GM18868 (cell line): ENCODE data around the gene SEC23B.
"Not testable (repeated sequence)": the region's sequence is repeated elsewhere in the genome, so short reads cannot be mapped to it uniquely, and the experiment has no call there.

Source experiments
- ATAC-seq: cut with Tn5 transposase; IDR thresholded peaks from one replicate; pipeline ENCODE4 v1.9.1; 2021; ENCODE audit warnings: mild to moderate bottlenecking, moderate library complexity; ENCODE audit not compliant: unreplicated experiment

SEC23B gene

DNA sequence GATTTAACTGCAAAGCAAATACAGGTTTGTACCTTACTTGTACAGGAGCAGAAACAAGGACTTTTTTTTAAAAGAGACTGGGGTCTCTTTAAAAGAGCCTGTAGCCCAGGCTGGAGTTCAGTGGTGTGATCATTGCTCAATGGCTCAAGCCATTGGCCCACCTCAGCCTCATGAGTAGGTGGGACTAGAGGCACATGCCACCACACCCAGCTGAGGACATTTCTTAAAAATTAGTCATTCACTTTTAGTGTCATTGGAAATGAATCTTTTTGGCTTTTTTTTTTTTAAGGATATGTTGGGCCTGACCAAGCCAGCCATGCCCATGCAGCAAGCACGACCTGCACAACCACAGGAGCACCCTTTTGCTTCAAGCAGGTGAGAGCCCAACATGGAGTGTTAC, 16.9 kb downstream of the SEC23B start:
- ATAC-seq, result no peak

DNA sequence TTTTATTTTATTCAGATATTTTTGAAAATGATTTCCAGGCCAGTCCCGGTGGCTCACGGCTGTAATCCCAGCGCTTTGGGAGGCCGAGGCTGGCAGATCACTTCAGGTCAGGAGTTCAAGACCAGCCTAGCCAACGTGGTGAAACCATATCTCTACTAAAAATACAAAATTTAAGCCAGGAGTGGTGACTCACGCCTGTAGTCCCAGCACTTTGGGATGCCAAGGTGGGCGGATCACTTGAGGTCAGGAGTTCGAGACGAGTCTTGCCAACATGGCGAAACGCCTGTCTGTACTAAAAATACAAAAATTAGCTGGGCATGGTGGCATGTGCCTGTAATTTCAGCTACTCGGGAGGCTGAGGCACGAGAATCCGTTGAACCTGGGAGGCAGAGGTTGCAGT, 19.0 kb downstream of the SEC23B start:
- ATAC-seq, result not testable (repeated sequence)

DNA sequence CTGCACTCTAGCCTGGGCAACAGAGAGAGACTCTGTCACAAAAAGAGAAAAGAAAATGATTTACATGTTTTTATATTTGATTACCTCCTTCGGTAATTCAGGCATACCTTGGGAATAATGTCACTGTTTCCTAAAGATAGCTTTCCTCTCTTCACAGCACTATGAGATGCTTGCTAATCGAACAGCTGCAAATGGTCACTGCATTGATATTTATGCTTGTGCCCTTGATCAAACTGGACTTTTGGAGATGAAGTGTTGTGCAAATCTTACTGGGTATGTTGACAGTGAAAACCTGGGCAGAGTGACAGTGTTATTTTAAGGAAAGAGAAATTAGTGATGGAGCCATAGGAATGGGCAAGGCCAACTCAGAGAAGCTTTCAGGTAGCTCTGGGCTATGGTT, 19.6 kb downstream of the SEC23B start:
- no peak for ATAC-seq

DNA sequence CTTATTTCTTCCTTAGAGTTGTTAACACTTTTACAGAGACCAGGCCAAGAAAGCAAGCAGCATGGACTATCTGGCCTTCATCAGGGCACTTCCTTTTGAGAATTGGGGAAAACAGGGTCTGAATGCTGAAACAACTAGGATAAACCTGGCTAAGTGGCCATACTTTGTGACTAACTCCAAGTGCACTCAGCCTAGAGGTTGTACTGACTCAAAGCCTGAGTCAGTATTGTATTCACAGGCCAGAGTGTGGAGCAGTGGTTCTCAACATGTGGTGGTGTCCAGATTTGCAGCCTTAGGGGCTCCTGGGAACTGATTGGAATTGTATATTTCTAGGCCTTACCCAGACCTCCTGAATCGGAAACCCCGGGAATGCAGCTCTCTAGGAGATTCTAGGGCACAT, 20.1 kb downstream of the SEC23B start:
- ATAC-seq, result no peak

DNA sequence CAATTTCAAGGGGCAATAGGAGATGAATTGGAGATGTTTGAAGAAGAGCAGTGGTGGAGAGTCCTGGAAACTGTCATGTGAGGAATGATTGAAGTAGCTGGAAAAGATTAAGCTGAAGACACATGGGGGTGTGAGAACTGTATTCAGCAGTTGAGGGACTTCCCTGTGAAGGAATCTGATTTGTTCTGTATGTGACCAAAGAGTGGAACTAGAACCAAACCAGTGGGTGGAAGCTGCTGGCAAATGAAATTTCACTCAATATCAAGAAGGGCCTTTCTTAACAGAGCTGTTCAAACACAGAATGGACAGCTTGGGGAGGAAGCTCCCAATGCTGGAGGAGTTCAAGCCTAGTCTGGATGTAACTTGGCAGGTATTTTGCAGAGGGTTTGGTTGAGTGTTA, 21.3 kb downstream of the SEC23B start:
- ATAC-seq, result no peak

DNA sequence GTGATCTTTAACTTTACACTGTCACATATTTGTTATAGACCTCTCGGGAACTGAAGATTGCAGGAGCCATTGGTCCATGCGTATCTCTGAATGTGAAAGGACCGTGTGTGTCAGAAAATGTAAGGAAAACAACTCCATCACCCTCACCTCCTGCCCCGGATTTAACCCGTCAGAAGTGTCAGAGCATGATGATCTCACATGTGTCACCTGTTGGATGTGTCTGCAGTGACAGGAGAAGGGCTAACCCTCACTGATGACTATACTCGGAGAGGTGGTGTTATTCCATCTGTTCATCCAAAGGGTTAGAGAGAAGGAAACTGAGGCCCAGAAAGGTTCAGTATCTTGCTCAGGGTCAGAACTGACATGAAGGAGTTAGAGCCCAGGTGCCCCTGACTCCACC, 24.9 kb downstream of the SEC23B start:
- ATAC-seq, result no peak

DNA sequence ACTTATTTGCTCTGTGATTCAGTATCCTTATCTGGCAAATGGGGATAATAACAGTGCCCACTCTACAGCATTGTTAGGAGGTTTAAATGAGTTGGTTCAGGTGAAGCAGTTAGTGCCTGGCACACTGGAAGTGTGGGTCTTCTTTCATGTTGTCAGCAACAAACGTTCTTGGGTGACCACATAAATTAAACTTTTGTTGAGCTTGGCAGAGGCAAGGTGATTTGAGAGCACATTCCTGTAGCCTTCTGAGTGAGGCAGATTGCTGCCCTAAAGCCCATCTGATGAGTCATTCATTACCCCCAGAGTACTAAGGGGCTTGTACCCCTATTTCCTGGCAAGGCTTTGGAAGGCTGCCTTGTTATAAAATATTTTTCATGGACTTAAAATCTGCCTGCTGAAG, 25.8 kb downstream of the SEC23B start:
- ATAC-seq, result no peak

DNA sequence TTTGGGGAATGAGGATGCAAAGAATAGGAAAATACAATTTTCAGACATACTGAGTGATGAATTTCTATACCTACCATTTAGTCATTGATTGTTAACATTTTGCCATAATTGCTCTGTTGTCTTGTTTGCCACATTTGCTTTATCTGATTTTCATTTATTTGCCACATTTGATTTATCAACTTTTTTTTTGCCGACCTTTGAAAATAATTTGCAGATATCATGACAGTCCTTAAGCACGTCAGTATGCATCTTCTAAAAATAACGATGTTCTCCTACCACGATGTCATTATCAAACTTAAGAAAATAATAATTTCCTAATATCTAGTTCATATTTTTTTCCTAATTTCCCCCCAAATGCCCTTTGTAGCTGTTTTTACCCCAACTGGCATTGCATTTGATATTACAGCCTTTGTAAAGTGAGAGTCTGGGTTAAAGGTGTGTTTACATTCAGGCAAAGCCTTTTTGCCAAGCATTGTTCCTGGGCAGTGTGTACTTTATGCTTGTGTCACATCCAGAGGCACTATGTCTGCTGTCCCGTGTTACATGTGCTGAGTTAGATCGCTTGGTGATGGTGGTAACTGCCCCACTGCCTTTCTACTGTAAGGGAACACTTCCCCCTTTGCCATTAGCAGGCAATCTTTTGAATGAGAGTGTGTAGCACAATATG, 26.4 kb downstream of the SEC23B start:
- ATAC-seq, result no peak

DNA sequence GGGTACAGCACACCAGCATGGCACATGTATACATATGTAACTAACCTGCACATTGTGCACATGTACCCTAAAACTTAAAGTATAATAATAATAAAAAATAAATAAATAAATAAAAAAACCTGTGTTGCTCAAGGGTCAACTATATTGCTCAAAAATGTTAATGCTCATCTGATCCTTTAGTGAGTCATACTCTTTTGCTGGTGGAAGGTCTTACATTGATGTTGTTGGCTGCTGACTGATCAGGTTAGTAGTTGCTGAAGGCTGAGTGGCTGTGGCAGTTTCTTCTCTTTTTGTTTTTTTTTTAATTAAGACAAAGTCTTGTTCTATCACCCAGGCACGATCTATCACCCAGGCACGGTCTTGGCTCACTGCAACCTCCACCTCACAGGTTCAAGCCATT, 29.9 kb downstream of the SEC23B start:
- ATAC-seq, result no peak

DNA sequence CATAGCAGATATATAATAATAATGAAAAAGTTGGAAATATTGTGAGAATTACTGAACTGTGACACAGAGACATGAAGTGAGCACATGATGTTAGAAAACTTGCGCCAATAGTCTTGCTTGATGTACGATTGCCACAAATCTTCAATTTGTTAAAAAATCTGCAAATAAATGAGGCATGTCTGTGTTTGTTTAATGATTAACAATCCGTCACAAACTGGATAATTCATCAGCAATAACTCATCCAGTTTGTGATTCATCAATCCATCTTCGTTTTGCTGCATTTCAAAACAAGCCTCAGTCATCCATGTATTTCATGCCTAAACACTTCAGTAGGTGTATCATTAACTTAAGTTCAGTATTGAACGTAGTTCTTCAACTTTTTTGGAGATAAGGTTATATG, 34.0 kb downstream of the SEC23B start:
- no peak for ATAC-seq

DNA sequence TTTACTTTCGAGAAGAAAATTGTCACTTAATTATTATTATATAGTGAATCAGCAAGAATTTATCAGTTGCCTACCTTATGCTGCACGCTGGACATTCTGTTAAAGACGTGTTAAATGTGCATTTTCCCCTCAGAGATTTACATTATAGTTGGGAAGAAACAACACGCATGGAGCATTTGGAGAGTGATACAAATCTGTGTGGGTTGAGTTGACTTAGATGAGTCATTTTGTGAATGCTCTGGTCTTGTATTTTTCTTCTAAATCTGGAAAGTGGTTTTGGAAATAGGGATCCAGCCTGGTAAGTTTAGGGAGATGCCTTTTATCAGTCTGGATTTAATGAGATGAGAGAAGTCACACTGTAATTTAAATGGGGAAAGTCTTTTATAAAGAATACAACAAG, 35.5 kb downstream of the SEC23B start:
- no peak for ATAC-seq

DNA sequence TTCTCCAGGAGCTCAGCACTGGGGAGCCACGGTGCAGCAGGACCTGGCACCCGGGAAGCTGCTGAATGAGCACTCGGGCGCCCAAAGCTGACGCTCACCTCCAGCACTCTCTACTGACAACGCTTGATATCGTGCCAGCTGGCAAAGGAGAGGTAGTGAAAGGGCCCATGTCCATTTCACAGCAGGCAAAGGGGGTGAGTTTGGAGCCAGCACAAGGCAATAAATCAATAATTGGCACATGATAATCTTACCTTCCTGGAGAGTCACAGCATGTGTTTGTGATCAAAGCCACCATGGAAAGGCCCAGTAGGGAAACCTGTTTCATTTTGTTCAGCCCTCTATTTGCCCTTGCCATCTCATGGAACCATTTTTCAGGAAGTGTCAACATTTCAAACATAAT, 36.2 kb downstream of the SEC23B start:
- no peak for ATAC-seq

DNA sequence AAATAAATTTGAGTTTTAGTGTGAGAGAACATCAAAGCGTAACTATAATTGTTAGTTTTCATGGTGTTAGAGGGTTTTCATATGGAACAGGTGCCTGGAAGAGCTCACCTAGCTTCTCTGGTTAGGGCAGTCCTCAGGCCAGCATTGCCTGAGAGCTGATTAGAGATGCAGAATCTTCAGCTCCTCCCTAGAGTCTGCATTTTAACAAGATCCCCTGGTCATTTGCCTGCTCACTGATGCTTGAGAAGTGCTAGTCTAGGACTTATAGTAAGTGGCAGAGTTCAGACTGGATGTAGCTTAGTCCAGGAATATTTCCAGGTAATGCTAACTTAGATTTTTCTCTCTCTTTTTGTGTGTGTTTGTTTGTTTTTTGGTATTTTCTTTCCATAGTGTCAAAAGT, 37.8 kb downstream of the SEC23B start:
- no peak for ATAC-seq

DNA sequence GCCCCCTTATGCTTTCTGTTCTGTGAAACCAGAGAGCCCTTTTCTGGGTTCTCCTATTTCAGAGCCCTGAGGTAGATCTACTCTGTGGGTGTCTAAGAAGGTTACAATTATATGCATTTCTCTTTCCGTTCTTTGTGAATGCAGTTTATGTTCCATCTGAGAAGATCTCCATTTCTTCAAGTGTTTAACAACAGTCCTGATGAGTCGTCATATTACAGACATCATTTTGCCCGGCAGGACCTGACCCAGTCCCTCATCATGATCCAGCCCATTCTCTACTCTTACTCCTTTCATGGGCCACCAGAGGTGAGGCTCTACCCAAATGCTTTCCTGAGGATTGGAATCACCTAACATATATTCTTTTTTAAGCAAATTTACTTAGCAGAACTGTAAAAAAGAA, 40.7 kb downstream of the SEC23B start:
- ATAC-seq, result no peak

DNA sequence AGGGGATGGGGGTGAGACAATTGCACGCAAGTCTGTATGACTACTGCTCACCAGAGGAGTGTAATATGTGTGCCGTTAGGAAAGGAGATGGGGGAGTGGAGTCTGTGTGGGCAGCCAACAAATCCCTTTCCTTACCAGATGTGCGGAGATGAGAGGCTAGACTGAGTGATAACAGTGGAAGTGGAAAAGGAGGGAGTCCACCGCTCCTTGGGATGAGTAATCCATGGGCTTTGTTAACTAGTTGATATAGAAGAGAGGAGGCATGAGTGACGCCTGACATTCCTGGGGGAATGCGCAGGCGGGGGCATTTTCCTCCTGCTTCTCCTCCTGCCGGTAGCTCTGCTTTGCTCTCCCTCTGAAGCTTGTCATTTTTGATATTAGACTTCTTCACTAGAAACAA, 46.0 kb downstream of the SEC23B start:
- no peak for ATAC-seq

DNA sequence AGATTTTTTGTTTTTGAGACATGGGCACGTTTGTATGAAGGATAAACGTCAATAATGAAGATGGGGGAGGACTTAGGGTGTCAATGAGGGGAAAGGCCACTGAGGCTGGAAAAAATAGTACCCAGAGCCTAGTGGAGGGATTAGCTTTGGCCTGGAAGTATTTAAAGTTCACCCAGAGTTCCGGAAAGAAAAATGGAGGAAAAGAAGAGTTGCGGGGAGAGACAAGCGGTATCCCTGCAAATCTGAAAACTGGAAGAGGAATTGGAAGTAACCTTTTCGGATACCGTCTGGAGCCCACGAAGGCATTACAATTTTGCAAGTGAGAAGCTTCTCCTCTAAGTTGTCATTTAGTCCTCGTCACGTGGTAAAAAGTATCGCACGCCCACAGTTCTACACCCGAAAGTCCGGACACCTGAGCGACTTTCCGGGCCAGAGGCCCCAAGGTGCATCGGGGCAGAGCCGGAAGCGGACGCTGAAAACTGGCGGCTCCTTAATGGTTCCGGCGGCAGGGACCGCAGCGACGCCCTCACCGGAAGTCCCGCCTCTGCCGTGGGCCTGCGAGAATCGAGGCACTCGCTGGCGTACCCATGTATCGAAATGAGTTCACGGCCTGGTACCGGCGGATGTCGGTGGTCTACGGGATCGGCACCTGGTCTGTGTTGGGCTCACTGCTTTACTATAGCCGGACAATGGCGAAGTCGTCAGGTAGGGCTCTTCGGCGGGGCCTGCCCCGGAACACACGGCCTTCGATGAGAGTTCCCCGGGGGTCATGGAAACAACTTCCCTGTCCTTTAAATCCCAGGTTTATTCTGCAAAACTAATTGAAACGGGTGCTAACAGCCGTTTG, 59.4 kb downstream of the SEC23B start, which contains the start of gene SMIM26:
Gene SMIM26 (plus strand): TSS at position 541 of the 847 bp plus-strand sequence. CDS start 47 bp downstream, at position 588.
- peak; percentile 100 for ATAC-seq

DNA sequence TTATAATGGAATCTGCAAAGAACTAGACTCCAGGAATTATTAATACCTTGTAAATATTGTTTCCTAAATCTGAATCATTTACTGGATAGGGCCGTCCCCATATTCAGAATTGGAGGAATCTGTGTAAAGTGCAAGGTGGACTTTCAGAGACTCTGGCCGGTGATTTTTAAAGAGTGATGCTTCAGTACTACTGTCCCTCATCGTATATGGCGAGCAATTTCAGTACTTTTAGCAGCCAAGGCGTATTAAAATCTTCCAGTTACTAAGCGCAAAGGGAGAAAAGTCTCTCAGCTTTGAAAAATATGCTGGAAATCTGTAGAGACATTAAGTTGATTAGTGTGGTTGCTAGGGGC, 60.0 kb downstream of the SEC23B start:
- peak; percentile 11 for ATAC-seq

DNA sequence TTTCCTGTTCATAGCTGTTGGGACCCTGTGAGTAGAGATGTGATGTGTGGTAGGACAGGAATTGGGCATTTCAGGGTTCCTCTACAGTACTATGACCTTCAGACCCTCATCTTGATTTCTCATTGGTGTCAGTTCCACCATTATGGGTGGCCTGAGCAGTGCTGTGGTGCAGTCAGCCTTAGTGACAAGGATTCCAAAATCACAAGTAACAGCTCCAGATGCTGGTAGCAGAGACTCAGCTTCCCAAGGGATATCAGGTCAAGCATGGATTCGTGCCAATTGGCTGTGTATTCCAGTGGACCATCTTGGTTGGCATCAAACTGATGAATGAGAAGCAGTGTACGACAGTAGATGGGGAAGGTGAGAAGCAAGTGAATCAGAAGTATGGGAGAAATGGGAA, 63.3 kb downstream of the SEC23B start:
- ATAC-seq, result no peak

DNA sequence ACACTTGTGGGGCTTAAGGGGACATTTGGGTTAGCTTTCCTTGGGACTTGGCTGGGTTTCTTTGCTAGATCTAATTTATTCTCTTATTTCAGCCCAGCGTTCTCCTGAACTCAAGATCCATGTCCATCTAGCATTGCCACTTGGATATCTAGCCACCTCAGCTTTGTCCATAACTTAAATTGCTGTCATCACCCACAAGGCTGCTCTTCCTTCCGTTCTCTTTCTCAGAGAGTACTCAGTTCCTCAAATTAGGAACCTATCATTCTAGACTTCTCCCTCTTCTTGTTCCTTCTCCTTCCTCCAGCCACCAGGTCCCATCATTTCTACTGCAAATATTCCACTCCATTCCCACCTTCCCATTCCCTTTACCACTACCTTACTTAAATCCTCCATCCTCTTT, 63.8 kb downstream of the SEC23B start:
- ATAC-seq, result no peak

DNA sequence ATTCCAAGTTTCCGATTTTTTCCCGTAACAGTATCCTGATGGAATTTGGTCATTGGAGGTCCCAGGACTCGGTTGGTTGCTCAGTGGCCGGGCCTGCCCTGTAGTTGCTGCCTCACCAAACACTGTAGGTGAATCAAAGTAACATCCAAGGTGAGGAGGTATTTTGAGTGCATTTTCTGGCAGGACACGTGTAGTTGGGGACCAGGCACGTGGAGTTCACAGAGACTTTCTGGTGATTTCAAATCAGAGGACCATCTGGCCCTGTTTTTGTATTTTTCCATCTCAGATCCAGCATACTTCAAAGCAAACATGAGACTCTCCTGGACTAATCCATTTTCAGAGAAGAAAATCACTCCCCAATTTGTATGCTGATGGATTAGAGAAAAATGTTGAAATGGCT, 70.2 kb downstream of the SEC23B start:
- ATAC-seq, result no peak

DNA sequence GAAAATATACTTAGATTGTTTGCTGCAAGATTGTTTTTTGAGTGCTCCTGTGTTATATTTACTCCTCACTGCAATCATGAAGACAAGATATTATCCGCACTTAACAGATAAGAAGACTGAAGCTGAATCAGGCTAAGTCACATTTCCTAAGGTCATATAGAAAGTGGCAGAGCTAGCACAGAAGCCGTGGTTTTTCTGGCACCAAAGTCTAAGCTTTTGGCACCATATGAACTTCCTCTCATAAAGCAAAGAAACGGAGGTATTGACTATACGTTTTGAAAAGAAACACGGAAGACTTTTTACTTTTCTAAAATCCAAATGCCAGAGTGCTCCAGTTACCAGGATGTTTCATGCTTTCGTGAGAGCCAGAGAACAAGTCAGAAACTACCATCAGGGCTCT, 70.8 kb downstream of the SEC23B start:
- no peak for ATAC-seq

DNA sequence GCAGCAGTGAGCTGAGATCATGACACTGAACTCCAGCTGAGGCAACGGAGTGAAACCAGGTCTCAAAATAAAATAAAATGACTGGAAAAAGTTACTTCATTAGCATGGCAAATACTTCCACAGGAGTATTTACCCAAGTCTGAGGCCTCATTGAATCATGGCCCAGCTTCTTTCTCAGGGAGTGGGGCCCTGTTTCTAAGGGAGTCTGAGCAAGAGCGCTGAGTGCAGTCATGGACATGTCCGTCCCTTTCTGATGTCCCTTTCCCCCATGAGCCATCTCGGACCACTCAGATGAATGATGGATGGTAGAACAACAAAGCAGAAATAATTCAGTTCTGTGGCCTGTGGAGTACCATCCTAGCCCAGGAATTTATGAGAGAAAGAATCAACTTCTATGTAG, 72.3 kb downstream of the SEC23B start:
- ATAC-seq, result no peak

DNA sequence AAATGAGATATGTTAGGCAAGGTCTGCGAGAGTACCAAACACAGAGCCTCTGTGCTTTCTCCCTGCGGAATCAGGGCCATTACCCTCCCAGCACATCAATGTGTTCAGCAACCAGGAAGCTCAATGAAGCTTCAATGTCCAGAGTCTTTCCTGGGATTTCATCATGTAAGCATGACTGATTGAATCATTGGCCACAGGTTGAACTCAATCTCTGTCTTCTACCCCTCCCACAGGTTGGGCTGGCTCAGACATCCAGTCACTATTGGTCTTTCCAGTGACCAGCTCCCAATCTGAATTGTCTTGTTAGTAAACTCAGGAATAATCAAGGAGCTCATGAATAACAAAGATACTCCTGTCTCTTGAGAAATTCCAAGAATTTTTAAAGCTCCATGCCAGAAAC, 77.4 kb downstream of the SEC23B start:
- ATAC-seq, result no peak
